ENCODE results near the gene CELSR3. TPM values are rescaled to one million over a fixed set of nuclear protein-coding genes. Genes with fewer than 3 reads are reported as not detected.

CELSR3 gene
- total RNA-seq, 1 donor from 2014 or later, result 2.3 TPM

- ChIA-PET POLR2A (no interaction called here), CTCF (no interaction called here)
- no peak for DNase-seq
- H3K9me3 Mint-ChIP-seq, result no peaks in the 10 kb centered on the region
- TF ChIP-seq CTCF (IDR thresholded peaks at IDR 0.05), result no peak
- H3K4me1 Mint-ChIP-seq, result no peaks in the 10 kb centered on the region
- H3K27ac Mint-ChIP-seq, result no peak overlapping the region
- H3K27me3 Mint-ChIP-seq, result no peaks in the 10 kb centered on the region
- no peak for ATAC-seq (ENCODE audit: low read depth)
- no peak overlapping the region for H3K4me3 Mint-ChIP-seq
- intact Hi-C loops (cut with micrococcal nuclease), result no loop called here
- H3K36me3 Mint-ChIP-seq (ENCODE audit: low read depth), result no peaks in the 10 kb centered on the region
Observed at GRCh38 chr3:48644898-48645760, 17.6 kb downstream of the CELSR3 start.

- ChIA-PET CTCF (no interaction called here), POLR2A (no interaction called here)
- Mint-ChIP-seq H3K4me3 (no peak overlapping the region), H3K9me3 (no peaks in the 10 kb centered on the region), H3K27me3 (no peaks in the 10 kb centered on the region), H3K4me1 (no peaks in the 10 kb centered on the region), H3K27ac (no peak overlapping the region), H3K36me3 (ENCODE audit: low read depth) (no peaks in the 10 kb centered on the region)
- intact Hi-C loops (cut with micrococcal nuclease), result no loop called here
- DNase-seq (no peak), ATAC-seq (ENCODE audit: low read depth) (no peak)
- no peak for TF ChIP-seq CTCF (IDR thresholded peaks at IDR 0.05)
Observed at GRCh38 chr3:48642605-48643004, 20.1 kb downstream of the CELSR3 start.

GRCh38 chr3:48641396-48641795, 21.3 kb downstream of the CELSR3 start:
- Mint-ChIP-seq H3K27ac (no peak overlapping the region), H3K36me3 (ENCODE audit: low read depth) (no peaks in the 10 kb centered on the region), H3K4me3 (no peak overlapping the region), H3K27me3 (no peaks in the 10 kb centered on the region), H3K9me3 (no peaks in the 10 kb centered on the region), H3K4me1 (no peaks in the 10 kb centered on the region)
- TF ChIP-seq CTCF (IDR thresholded peaks at IDR 0.05), result no peak
- intact Hi-C loops (cut with micrococcal nuclease), result no loop called here
- ChIA-PET CTCF (no interaction called here), POLR2A (no interaction called here)
- no peak for DNase-seq
- ATAC-seq (ENCODE audit: low read depth), result no peak

GRCh38 chr3:48639944-48640606, 22.6 kb downstream of the CELSR3 start:
- Mint-ChIP-seq H3K4me1 (peaks cover 8% of the 10 kb centered on the region), H3K9me3 (no peaks in the 10 kb centered on the region), H3K27me3 (no peaks in the 10 kb centered on the region), H3K36me3 (ENCODE audit: low read depth) (no peaks in the 10 kb centered on the region), H3K4me3 (no peak overlapping the region), H3K27ac (no peak overlapping the region)
- CTCF ChIA-PET, result no interaction called here
- TF ChIP-seq CTCF (IDR thresholded peaks at IDR 0.05), result no peak
- ATAC-seq (ENCODE audit: low read depth) (no peak), DNase-seq (no peak)
- POLR2A ChIA-PET, result no interaction called here
- intact Hi-C loops (cut with micrococcal nuclease), result loop anchor here (5.0 kb wide), 1 partner anchor 452 kb away; the partner anchor contains the start of gene QRICH1

GRCh38 chr3:48637305-48637704, 25.4 kb downstream of the CELSR3 start:
- no peak overlapping the region for H3K27ac Mint-ChIP-seq
- intact Hi-C loops (cut with micrococcal nuclease), result loop anchor here (5.0 kb wide), 1 partner anchor 455 kb away; the partner anchor contains the start of gene QRICH1
- no peak for TF ChIP-seq CTCF (IDR thresholded peaks at IDR 0.05)
- POLR2A ChIA-PET, result no interaction called here
- DNase-seq (no peak), ATAC-seq (ENCODE audit: low read depth) (no peak)
- H3K27me3 Mint-ChIP-seq, result no peaks in the 10 kb centered on the region
- peaks cover 15% of the 10 kb centered on the region for H3K4me1 Mint-ChIP-seq
- no peak overlapping the region for H3K4me3 Mint-ChIP-seq
- H3K36me3 Mint-ChIP-seq (ENCODE audit: low read depth), result peaks cover 2% of the 10 kb centered on the region
- no peaks in the 10 kb centered on the region for H3K9me3 Mint-ChIP-seq
- CTCF ChIA-PET, result no interaction called here
